ENCODE results near the gene REELD1. TPM values are rescaled to one million over a fixed set of nuclear protein-coding genes. Genes with fewer than 3 reads are reported as not detected.

Gene REELD1
- total and polyA plus RNA-seq, 9 of the 15 experiments (the other 6 are each of a cell fraction or from before 2014, with no cell fraction given), result not detected

DNA sequence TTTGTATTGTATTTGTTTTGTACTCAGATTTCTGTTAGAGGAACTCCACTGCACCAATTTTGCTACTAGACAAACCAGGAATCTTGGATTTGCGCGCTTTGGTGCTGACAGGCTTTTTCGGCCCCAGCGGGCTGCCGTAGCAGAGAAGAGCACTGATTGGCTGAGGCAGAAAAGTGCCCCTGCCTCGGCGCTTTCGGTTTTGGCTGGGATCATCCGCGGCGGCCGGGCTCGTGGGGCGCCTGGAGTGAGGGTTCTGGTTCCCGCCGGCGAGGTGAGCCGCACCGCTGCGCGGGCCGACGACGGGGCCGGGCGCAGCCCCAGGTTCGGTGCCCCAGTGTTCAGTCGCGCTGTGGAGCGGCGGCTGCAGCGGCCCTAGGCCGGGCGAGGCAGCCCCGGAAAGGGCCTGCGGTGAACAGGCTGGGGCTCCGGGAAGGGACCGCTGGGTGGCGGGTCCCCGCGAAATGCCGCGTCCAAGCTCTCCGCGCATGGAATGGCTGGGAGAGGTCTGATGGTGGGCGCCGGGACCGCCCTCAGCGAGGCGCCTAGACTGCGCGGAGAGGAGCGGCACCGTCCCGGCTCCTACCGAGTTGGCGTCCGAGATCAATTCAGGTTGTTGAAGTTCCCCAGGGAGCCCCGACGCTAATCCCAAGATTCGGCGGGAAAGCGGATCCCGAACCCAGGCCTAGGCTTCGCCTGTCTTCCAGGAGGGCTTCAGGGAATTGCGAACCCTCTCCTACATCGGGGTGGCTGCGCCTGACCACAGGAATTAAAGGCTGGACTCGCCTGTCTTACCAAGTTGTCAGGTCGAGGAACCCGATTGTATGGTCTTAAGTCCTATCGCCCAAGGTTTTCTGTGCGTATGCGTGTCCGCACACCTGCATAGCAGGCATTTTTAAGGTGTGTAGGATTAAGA is 38.5 kb upstream of the REELD1 start, which contains the start of gene LSM6 (continued):
- 0 out of 2 replicates have a peak, but pooled peaks have one; percentile 1 for TF ChIP-seq ZSCAN29 (IDR thresholded peaks at IDR 0.05)
- no peak for TF ChIP-seq SOX6 (IDR thresholded peaks at IDR 0.05)
- TF ChIP-seq KAT2B (IDR thresholded peaks at IDR 0.05; ENCODE audit: low read depth, low read length), result no peak
- no peak for TF ChIP-seq IRF1 (CRISPR knock-in tag; IDR thresholded peaks at IDR 0.05; ENCODE audit: borderline replicate concordance)
- no peak for TF ChIP-seq TAF7 (tag; IDR thresholded peaks at IDR 0.05)
- TF ChIP-seq TBP (optimal IDR thresholded peaks at IDR 0.05; ENCODE audit: low read depth, low read length), result peak; percentile 60
- TF ChIP-seq ZNF174 (CRISPR knock-in tag; IDR thresholded peaks at IDR 0.05), result no peak
- TF ChIP-seq, protein P1, sequence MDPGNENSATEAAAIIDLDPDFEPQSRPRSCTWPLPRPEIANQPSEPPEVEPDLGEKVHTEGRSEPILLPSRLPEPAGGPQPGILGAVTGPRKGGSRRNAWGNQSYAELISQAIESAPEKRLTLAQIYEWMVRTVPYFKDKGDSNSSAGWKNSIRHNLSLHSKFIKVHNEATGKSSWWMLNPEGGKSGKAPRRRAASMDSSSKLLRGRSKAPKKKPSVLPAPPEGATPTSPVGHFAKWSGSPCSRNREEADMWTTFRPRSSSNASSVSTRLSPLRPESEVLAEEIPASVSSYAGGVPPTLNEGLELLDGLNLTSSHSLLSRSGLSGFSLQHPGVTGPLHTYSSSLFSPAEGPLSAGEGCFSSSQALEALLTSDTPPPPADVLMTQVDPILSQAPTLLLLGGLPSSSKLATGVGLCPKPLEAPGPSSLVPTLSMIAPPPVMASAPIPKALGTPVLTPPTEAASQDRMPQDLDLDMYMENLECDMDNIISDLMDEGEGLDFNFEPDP (CRISPR knock-in tag; IDR thresholded peaks at IDR 0.05), result no peak
- TF ChIP-seq ESRRA (IDR thresholded peaks at IDR 0.05; ENCODE audit: borderline replicate concordance, low read depth), result 0 out of 2 replicates have a peak, but pooled peaks have one; percentile 38
- no peak for TF ChIP-seq SP2 (IDR thresholded peaks at IDR 0.05; ENCODE audit: extremely low read depth, low read depth, low read length, poor library complexity, severe bottlenecking)
- TF ChIP-seq, protein P2, sequence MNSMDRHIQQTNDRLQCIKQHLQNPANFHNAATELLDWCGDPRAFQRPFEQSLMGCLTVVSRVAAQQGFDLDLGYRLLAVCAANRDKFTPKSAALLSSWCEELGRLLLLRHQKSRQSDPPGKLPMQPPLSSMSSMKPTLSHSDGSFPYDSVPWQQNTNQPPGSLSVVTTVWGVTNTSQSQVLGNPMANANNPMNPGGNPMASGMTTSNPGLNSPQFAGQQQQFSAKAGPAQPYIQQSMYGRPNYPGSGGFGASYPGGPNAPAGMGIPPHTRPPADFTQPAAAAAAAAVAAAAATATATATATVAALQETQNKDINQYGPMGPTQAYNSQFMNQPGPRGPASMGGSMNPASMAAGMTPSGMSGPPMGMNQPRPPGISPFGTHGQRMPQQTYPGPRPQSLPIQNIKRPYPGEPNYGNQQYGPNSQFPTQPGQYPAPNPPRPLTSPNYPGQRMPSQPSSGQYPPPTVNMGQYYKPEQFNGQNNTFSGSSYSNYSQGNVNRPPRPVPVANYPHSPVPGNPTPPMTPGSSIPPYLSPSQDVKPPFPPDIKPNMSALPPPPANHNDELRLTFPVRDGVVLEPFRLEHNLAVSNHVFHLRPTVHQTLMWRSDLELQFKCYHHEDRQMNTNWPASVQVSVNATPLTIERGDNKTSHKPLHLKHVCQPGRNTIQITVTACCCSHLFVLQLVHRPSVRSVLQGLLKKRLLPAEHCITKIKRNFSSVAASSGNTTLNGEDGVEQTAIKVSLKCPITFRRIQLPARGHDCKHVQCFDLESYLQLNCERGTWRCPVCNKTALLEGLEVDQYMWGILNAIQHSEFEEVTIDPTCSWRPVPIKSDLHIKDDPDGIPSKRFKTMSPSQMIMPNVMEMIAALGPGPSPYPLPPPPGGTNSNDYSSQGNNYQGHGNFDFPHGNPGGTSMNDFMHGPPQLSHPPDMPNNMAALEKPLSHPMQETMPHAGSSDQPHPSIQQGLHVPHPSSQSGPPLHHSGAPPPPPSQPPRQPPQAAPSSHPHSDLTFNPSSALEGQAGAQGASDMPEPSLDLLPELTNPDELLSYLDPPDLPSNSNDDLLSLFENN (IDR thresholded peaks at IDR 0.05; ENCODE audit: low read depth in 2 of 2, low read length in 2 of 2), result no peak
- TF ChIP-seq RUNX1 (IDR thresholded peaks at IDR 0.05; ENCODE audit: low read depth), result no peak
- no peak for TF ChIP-seq HDAC8 (tag; IDR thresholded peaks at IDR 0.05)
- no peak for TF ChIP-seq SRSF9 (IDR thresholded peaks at IDR 0.05; ENCODE audit: borderline replicate concordance, low read depth, low read length)
- no peak for TF ChIP-seq ZNF239 (CRISPR knock-in tag; IDR thresholded peaks at IDR 0.05)
- TF ChIP-seq HDAC3 (IDR thresholded peaks at IDR 0.05; ENCODE audit: borderline replicate concordance, partially characterized antibody), result no peak
- TF ChIP-seq MXI1 (IDR thresholded peaks at IDR 0.05; ENCODE audit: low read depth, low read length), result no peak

All from K562 (cell line).